Fibroblast of lung (primary cell): ENCODE data around the gene TRRAP. TPM values are rescaled to one million over a fixed set of nuclear protein-coding genes. Genes with fewer than 3 reads are reported as not detected.

Source experiments
- DNase-seq, 2 donors: peaks; one replicate each; pipeline versions ENCODE4 v3.0.0 to v3.0.0-alpha.2; 2010; ENCODE audit warnings: low read depth in 2 of 2
- H2AFZ ChIP-seq: 2 replicates; pipeline ENCODE4 v1.5.1; 2012; ENCODE audit warnings: low read length, control low read depth, inconsistent platforms
- H3K27ac ChIP-seq: 2 replicates; pipeline ENCODE4 v1.5.1; 2011; ENCODE audit warnings: low read length, control low read depth; ENCODE audit not compliant: insufficient read depth
- H3K27me3 ChIP-seq: 2 replicates; pipeline ENCODE4 v1.5.1; 2011; ENCODE audit warnings: mild to moderate bottlenecking, low read length; ENCODE audit not compliant: control insufficient read depth, insufficient read depth
- H3K36me3 ChIP-seq: 2 replicates; pipeline ENCODE4 v1.5.1; 2011; ENCODE audit warnings: low read length; ENCODE audit not compliant: control insufficient read depth, insufficient read depth
- H3K4me1 ChIP-seq: 2 replicates; pipeline ENCODE4 v1.5.1; 2011; ENCODE audit warnings: low read length; ENCODE audit not compliant: control insufficient read depth, insufficient read depth; ENCODE audit errors: extremely low read depth
- H3K4me2 ChIP-seq: 2 replicates; pipeline ENCODE4 v1.5.1; 2011; ENCODE audit warnings: low read length, control low read depth; ENCODE audit not compliant: insufficient read depth; ENCODE audit errors: extremely low read depth
- H3K4me3 ChIP-seq, 4 experiments: fragments of 200-600 bp in 1 of 4; sonication (generic) in 1 of 4; replicated peaks in 1 of 4; 2 replicates each; pipeline ENCODE4 v1.5.1; 2011 to 2016; ENCODE audit warnings: low read length in 4 of 4, low read depth in 3 of 4, mild to moderate bottlenecking in 3 of 4, control low read depth in 2 of 4, inconsistent platforms in 1 of 4, mixed read lengths in 1 of 4; ENCODE audit not compliant: insufficient read depth in 1 of 4; ENCODE audit errors: control extremely low read depth in 1 of 4
- H3K79me2 ChIP-seq: 2 replicates; pipeline ENCODE4 v1.5.1; 2012; ENCODE audit warnings: mild to moderate bottlenecking, low read length, inconsistent platforms; ENCODE audit not compliant: control insufficient read depth, insufficient read depth
- H3K9ac ChIP-seq: 2 replicates; pipeline ENCODE4 v1.5.1; 2011; ENCODE audit warnings: mild to moderate bottlenecking, low read length, control low read depth; ENCODE audit not compliant: insufficient read depth
- H3K9me3 ChIP-seq: 2 replicates; pipeline ENCODE4 v1.5.1; 2012; ENCODE audit warnings: low read depth, low read length; ENCODE audit not compliant: control insufficient read depth, insufficient read depth
- H4K20me1 ChIP-seq: 2 replicates; pipeline ENCODE4 v1.5.1; 2011; ENCODE audit warnings: low read length; ENCODE audit not compliant: control insufficient read depth, insufficient read depth; ENCODE audit errors: extremely low read depth
- EZH2 ChIP-seq: IDR thresholded peaks from 2 replicates; pipeline ENCODE4 v1.5.1; 2012; ENCODE audit warnings: low read length, control low read depth, mild to moderate bottlenecking; ENCODE audit errors: missing control alignments
- polyA plus RNA-seq, 2 donors: library from polyadenylated mRNA; depleted of rRNA in 1 of 2; stranded (reverse) in 1 of 2; unstranded in 1 of 2; fragments of >200 nt; gene quantifications; 2 replicates each; pipeline ENCODE4 v1.2.1, GENCODE V29; 2011 to 2012; ENCODE audit warnings: missing spikeins in 1 of 2
- total RNA-seq: library from RNA; depleted of rRNA; stranded (reverse); fragments of >200 nt; gene quantifications from 2 replicates; pipeline ENCODE4 v1.2.1, GENCODE V29; 2014
- TF ChIP-seq, protein P1 (sequence below), 2 donors: IDR thresholded peaks in 1 of 2; conservative IDR thresholded peaks in 1 of 2; 1 replicate in 1 of 2; 2 replicates in 1 of 2; pipeline ENCODE4 v1.5.1; 2011 to 2012; ENCODE audit warnings: low read length in 2 of 2, control low read depth in 1 of 2, inconsistent platforms in 1 of 2, low read depth in 1 of 2, mild to moderate bottlenecking in 1 of 2

Gene TRRAP
- total and polyA plus RNA-seq, 2 donors (not counting 1 experiment from before 2014, with no cell fraction given): 11.3 to 20.6 TPM

DNA sequence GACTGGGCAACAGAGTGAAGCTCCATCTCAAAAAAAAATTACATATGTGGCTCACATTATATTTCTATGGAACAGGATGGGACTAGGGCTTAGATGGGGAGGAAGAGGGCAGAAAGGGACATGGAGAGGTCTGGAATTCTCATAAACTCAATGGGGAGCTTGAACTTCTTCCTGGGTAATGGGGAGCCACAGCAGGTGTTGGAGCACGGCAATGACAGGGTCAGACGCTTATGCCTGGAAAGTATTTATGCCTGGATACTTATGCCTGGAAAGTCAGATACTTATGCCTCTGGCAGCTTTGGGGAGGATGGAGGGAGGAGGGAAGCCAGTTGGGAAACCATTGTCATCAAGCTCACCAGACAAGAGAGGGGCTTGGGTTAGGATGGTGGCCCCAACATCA is 45.3 kb upstream of the TRRAP start:
- Histone ChIP-seq H3K4me1 (no peaks in the 10 kb centered on the region), H3K9ac (no peak overlapping the region), H3K27me3 (no peaks in the 10 kb centered on the region), H3K4me2 (no peak overlapping the region), H3K9me3 (no peaks in the 10 kb centered on the region), H3K36me3 (no peaks in the 10 kb centered on the region), H3K4me3 (no peak overlapping the region), H4K20me1 (no peaks in the 10 kb centered on the region), H3K79me2 (no peaks in the 10 kb centered on the region), H2AFZ (no peak overlapping the region), H3K27ac (no peak overlapping the region)
- TF ChIP-seq, protein P1, sequence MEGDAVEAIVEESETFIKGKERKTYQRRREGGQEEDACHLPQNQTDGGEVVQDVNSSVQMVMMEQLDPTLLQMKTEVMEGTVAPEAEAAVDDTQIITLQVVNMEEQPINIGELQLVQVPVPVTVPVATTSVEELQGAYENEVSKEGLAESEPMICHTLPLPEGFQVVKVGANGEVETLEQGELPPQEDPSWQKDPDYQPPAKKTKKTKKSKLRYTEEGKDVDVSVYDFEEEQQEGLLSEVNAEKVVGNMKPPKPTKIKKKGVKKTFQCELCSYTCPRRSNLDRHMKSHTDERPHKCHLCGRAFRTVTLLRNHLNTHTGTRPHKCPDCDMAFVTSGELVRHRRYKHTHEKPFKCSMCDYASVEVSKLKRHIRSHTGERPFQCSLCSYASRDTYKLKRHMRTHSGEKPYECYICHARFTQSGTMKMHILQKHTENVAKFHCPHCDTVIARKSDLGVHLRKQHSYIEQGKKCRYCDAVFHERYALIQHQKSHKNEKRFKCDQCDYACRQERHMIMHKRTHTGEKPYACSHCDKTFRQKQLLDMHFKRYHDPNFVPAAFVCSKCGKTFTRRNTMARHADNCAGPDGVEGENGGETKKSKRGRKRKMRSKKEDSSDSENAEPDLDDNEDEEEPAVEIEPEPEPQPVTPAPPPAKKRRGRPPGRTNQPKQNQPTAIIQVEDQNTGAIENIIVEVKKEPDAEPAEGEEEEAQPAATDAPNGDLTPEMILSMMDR (conservative IDR thresholded peaks at IDR 0.05 in 1 of 2, IDR thresholded peaks at IDR 0.05 in 1 of 2; ENCODE audit: low read depth in 1 of 2, low read length in 2 of 2): no peak
- TF ChIP-seq EZH2: no peak
- DNase-seq: no peak

GRCh38 chr7:98834949-98835348 is 43.4 kb upstream of the TRRAP start:
- H3K4me2 ChIP-seq: no peak overlapping the region
- no peaks in the 10 kb centered on the region for H3K4me1 ChIP-seq
- TF ChIP-seq, protein P1 (conservative IDR thresholded peaks at IDR 0.05 in 1 of 2, IDR thresholded peaks at IDR 0.05 in 1 of 2; ENCODE audit: low read depth in 1 of 2, low read length in 2 of 2): no peak
- no peak for TF ChIP-seq EZH2
- H3K9me3 ChIP-seq: no peaks in the 10 kb centered on the region
- no peak overlapping the region for H3K27ac ChIP-seq
- H3K79me2 ChIP-seq: no peaks in the 10 kb centered on the region
- H3K36me3 ChIP-seq: no peaks in the 10 kb centered on the region
- no peak for DNase-seq
- no peaks in the 10 kb centered on the region for H3K27me3 ChIP-seq
- H3K9ac ChIP-seq: no peak overlapping the region
- H3K4me3 ChIP-seq: no peak overlapping the region
- no peak overlapping the region for H2AFZ ChIP-seq
- no peaks in the 10 kb centered on the region for H4K20me1 ChIP-seq

- Histone ChIP-seq H3K4me2 (no peak overlapping the region), H3K79me2 (no peaks in the 10 kb centered on the region), H3K9ac (no peak overlapping the region), H3K27ac (no peak overlapping the region), H3K36me3 (no peaks in the 10 kb centered on the region), H3K4me3 (no peak overlapping the region), H3K4me1 (peaks cover 11% of the 10 kb centered on the region), H4K20me1 (no peaks in the 10 kb centered on the region), H3K9me3 (no peaks in the 10 kb centered on the region), H3K27me3 (no peaks in the 10 kb centered on the region), H2AFZ (no peak overlapping the region)
- peak in 1 of 2 donors; percentile 27 for DNase-seq
- TF ChIP-seq, protein P1 (conservative IDR thresholded peaks at IDR 0.05 in 1 of 2, IDR thresholded peaks at IDR 0.05 in 1 of 2; ENCODE audit: low read depth in 1 of 2, low read length in 2 of 2): peak; percentile 55 to 59
- TF ChIP-seq EZH2: no peak
Observed at GRCh38 chr7:98836811-98837629, 41.3 kb upstream of the TRRAP start.
